Omental fat pad (tissue), 4 donors: ENCODE results near the gene OR6X1. TPM values are rescaled to one million over a fixed set of nuclear protein-coding genes. Genes with fewer than 3 reads are reported as not detected.

Experiments used
- ATAC-seq: fragments of 150-250 bp; one replicate; pipeline ENCODE4 v1.9.1; 2016; ENCODE audit warnings: mild to moderate bottlenecking, moderate library complexity; ENCODE audit not compliant: low FRiP score
- DNase-seq: peaks from one replicate; pipeline ENCODE4 v3.0.0-alpha.2; 2019; ENCODE audit warnings: low spot score
- CTCF ChIP-seq, 3 donors: fragments of 450-650 bp; IDR thresholded peaks; one replicate each; pipeline ENCODE4 v1.5.1; 2016 to 2017; ENCODE audit warnings: antibody characterized with exemption in 3 of 3, mild to moderate bottlenecking in 3 of 3, moderate library complexity in 2 of 3
- total RNA-seq, 4 donors: library from RNA; depleted of rRNA; stranded (reverse); fragments of >200 nt; gene quantifications; one replicate each; pipeline ENCODE4 v1.1.0, GENCODE V29; 2016

OR6X1 gene
- total RNA-seq, 4 donors from 2014 or later, result not detected

DNA sequence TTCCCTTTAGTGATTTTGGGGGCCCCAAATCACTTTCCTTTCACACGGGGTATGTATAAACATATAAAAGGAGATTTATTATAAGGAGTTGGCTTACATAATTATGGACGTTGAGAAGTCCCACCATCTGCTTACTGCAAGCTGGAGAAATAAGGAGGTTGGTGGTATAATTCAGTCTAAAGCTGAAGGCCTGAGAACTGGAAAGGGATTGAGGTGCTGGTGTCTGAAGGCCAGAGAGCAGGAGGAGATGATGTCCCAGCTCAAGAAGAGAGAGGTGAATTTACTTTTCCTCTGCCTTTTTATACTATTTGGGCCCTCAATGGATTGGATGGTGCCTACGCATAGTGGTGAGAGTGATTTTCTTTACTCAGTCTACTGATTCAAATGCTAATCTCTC, 11.6 kb downstream of the OR6X1 start:
- DNase-seq (no peak), ATAC-seq (no peak)
- TF ChIP-seq CTCF (IDR thresholded peaks at IDR 0.05), result no peak

- DNase-seq (no peak), ATAC-seq (no peak)
- no peak for TF ChIP-seq CTCF (IDR thresholded peaks at IDR 0.05)
Observed at GRCh38 chr11:123742031-123742723, 12.1 kb downstream of the OR6X1 start.

DNA sequence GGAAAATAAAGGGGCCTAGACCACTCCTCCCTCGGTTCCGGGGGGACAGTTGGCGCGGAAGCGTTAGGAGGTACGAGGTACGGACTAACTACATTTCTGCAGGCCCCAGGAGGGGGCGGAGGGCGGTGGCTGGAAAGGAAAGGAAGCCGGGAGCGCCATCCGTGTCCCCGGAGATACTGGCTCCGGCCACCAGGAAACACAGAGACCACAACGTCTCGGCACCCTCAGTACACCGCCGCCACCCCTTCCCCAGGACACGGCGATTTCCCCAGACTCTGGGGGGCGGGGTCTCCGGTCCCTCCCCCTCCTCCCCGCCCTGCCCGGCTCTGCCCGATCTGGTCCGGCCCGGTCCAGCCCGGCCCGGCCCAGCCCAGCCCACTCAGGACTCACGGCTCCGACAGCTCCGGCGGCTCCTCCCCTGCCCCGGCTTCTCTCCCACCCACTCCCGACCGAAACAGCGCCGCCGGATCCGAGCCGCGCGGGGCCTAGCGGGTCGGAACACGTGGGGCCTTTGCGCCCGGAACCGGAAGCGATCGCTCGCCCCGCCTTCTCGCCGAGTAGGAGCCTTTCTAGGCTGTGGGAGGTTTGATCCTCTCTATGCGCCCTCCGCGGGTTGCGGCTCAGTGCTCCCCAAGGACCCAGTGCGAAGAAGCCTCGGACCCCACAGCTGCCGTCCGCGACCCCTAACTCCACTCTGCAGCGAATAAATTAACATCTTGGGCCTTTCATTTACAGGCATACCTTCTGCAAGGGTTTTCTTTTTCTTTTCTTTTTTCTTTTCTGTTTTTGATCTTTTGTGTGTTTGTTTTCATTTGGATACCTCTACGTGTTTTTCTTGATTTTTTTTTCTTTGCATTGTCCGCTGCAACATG, 12.9 kb downstream of the OR6X1 start, which contains the start of gene ZNF202:
Gene ZNF202, minus strand, starts transcription at position 502 of the 872 bp plus-strand sequence. CDS start 10,772 bp downstream, outside the sequence.
- DNase-seq (peak; percentile 77), ATAC-seq (peak; percentile 97)
- no peak for TF ChIP-seq CTCF (IDR thresholded peaks at IDR 0.05)

DNA sequence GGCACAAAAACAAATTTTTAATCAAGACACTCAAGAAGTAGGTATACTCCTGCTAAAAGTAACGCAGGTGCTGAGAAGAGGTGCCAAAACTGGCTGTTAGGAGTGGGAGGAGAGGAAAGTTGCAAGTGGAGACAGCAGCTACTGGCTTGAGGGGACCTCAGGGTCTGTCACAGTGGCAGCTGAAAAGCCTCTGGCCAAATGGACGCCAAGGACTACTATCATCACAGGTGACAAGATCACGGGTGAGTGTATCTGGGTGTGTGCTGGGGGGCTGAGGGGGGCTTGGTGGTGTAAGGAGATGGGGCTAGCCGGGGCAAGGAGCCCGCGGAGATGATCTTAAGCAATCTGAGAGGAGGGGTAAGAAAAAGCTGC, 13.5 kb downstream of the OR6X1 start:
- TF ChIP-seq CTCF (IDR thresholded peaks at IDR 0.05), result no peak
- no peak for ATAC-seq
- DNase-seq, result no peak

- ATAC-seq (no peak), DNase-seq (no peak)
- TF ChIP-seq CTCF (IDR thresholded peaks at IDR 0.05), result no peak
Observed at GRCh38 chr11:123738374-123738773, 15.9 kb downstream of the OR6X1 start.

DNA sequence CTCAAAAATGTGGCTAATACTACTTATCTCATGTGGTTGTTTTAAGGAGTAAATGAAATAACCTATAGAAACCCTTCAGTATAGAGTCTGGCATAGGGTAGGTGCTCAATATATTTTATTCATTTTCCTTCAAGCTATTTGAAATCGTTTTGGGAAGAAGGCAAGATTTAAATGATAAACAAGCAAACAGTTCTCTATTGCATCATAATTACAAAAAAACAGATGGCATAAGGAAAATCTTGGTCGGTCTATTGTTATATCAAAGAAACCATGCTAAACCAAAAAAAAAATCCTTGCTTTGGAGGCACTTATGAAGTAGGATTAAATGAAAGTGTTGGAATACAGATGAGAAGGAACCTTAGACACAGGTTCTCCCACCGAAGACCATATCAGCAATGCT, 17.5 kb downstream of the OR6X1 start:
- ATAC-seq (no peak), DNase-seq (no peak)
- TF ChIP-seq CTCF (IDR thresholded peaks at IDR 0.05), result no peak
